Stimulated activated memory B cell treated with anti-CD40 and anti-IgM and Interleukin-4, amounts not matched to agents 10 μg/mL and 1 μg/mL and 100 μg/mL, for 72 hours (primary cell): ENCODE results near the gene BTBD9.

Experiments used
- ATAC-seq: fragments of 150-1000 bp; cut with Tn5 transposase; 2 replicates; pipeline ENCODE4 v1.10.0; 2021
- H3K27ac Mint-ChIP-seq: one replicate; pipeline ENCODE4 v1.8.0; 2022; ENCODE audit warnings: mild to moderate bottlenecking, mixed read lengths
- H3K27me3 Mint-ChIP-seq: one replicate; pipeline ENCODE4 v1.8.0; 2022; ENCODE audit warnings: mixed read lengths
- H3K36me3 Mint-ChIP-seq: one replicate; pipeline ENCODE4 v1.8.0; 2022; ENCODE audit warnings: mixed read lengths
- H3K4me1 Mint-ChIP-seq: one replicate; pipeline ENCODE4 v1.8.0; 2022; ENCODE audit warnings: mixed read lengths
- H3K4me3 Mint-ChIP-seq: one replicate; pipeline ENCODE4 v1.8.0; 2022; ENCODE audit warnings: mild to moderate bottlenecking, moderate library complexity, mixed read lengths
- H3K9me3 Mint-ChIP-seq: one replicate; pipeline ENCODE4 v1.8.0; 2022; ENCODE audit warnings: mixed read lengths

The BTBD9 gene

GRCh38 chr6:38524436-38525145 is 115.1 kb downstream of the BTBD9 start:
- Mint-ChIP-seq H3K27me3 (no peaks in the 10 kb centered on the region), H3K4me3 (no peak overlapping the region), H3K27ac (no peak overlapping the region)

GRCh38 chr6:38522322-38522721 is 117.4 kb downstream of the BTBD9 start:
- no peak overlapping the region for H3K4me3 Mint-ChIP-seq
- H3K9me3 Mint-ChIP-seq: peaks cover 5% of the 10 kb centered on the region
- H3K36me3 Mint-ChIP-seq: peaks cover 30% of the 10 kb centered on the region
- ATAC-seq: no peak
- H3K27ac Mint-ChIP-seq: no peak overlapping the region
- H3K4me1 Mint-ChIP-seq: peaks cover 7% of the 10 kb centered on the region
- H3K27me3 Mint-ChIP-seq: no peaks in the 10 kb centered on the region

More at GRCh38 chr6:38524436-38525145, 115.1 kb downstream of the BTBD9 start:
- peaks cover 51% of the 10 kb centered on the region for H3K36me3 Mint-ChIP-seq
- H3K9me3 Mint-ChIP-seq: peaks cover 5% of the 10 kb centered on the region
- H3K4me1 Mint-ChIP-seq: peaks cover 7% of the 10 kb centered on the region
- no peak for ATAC-seq

GRCh38 chr6:38518511-38519304 is 121.0 kb downstream of the BTBD9 start:
- Mint-ChIP-seq H3K9me3 (no peaks in the 10 kb centered on the region), H3K4me1 (peaks cover 11% of the 10 kb centered on the region), H3K27me3 (no peaks in the 10 kb centered on the region), H3K36me3 (peaks cover 6% of the 10 kb centered on the region), H3K4me3 (no peak overlapping the region), H3K27ac (no peak overlapping the region)
- no peak for ATAC-seq

GRCh38 chr6:38517005-38517404 is 122.7 kb downstream of the BTBD9 start:
- Mint-ChIP-seq H3K4me1 (peaks cover 7% of the 10 kb centered on the region), H3K9me3 (no peaks in the 10 kb centered on the region), H3K36me3 (no peaks in the 10 kb centered on the region), H3K27me3 (no peaks in the 10 kb centered on the region), H3K4me3 (no peak overlapping the region), H3K27ac (no peak overlapping the region)
- ATAC-seq: no peak

GRCh38 chr6:38514399-38514798 is 125.3 kb downstream of the BTBD9 start:
- Mint-ChIP-seq H3K9me3 (no peaks in the 10 kb centered on the region), H3K27ac (no peak overlapping the region), H3K36me3 (no peaks in the 10 kb centered on the region), H3K27me3 (no peaks in the 10 kb centered on the region), H3K4me3 (no peak overlapping the region), H3K4me1 (peaks cover 4% of the 10 kb centered on the region)
- no peak for ATAC-seq

GRCh38 chr6:38512211-38512610 is 127.5 kb downstream of the BTBD9 start:
- Mint-ChIP-seq H3K9me3 (no peaks in the 10 kb centered on the region), H3K4me3 (no peak overlapping the region), H3K27me3 (no peaks in the 10 kb centered on the region), H3K4me1 (peaks cover 4% of the 10 kb centered on the region), H3K27ac (no peak overlapping the region), H3K36me3 (no peaks in the 10 kb centered on the region)
- no peak for ATAC-seq

GRCh38 chr6:38510205-38510604 is 129.5 kb downstream of the BTBD9 start:
- no peak for ATAC-seq
- Mint-ChIP-seq H3K9me3 (no peaks in the 10 kb centered on the region), H3K4me3 (no peak overlapping the region), H3K4me1 (no peaks in the 10 kb centered on the region), H3K27ac (no peak overlapping the region), H3K27me3 (no peaks in the 10 kb centered on the region), H3K36me3 (no peaks in the 10 kb centered on the region)

GRCh38 chr6:38509713-38510112 is 130.0 kb downstream of the BTBD9 start:
- Mint-ChIP-seq H3K27ac (no peak overlapping the region), H3K9me3 (no peaks in the 10 kb centered on the region), H3K4me3 (no peak overlapping the region), H3K36me3 (no peaks in the 10 kb centered on the region), H3K4me1 (no peaks in the 10 kb centered on the region), H3K27me3 (no peaks in the 10 kb centered on the region)
- ATAC-seq: no peak

GRCh38 chr6:38508894-38509293 is 130.8 kb downstream of the BTBD9 start:
- no peaks in the 10 kb centered on the region for H3K9me3 Mint-ChIP-seq
- ATAC-seq: no peak
- H3K27me3 Mint-ChIP-seq: no peaks in the 10 kb centered on the region
- H3K27ac Mint-ChIP-seq: no peak overlapping the region
- no peaks in the 10 kb centered on the region for H3K36me3 Mint-ChIP-seq
- H3K4me1 Mint-ChIP-seq: no peaks in the 10 kb centered on the region
- no peak overlapping the region for H3K4me3 Mint-ChIP-seq

- Mint-ChIP-seq H3K4me1 (no peaks in the 10 kb centered on the region), H3K9me3 (no peaks in the 10 kb centered on the region), H3K27ac (no peak overlapping the region), H3K4me3 (no peak overlapping the region), H3K36me3 (no peaks in the 10 kb centered on the region), H3K27me3 (no peaks in the 10 kb centered on the region)
- no peak for ATAC-seq
Observed at GRCh38 chr6:38508286-38508685, 131.4 kb downstream of the BTBD9 start.

GRCh38 chr6:38507173-38507572 is 132.6 kb downstream of the BTBD9 start:
- H3K4me1 Mint-ChIP-seq: no peaks in the 10 kb centered on the region
- no peaks in the 10 kb centered on the region for H3K9me3 Mint-ChIP-seq
- no peaks in the 10 kb centered on the region for H3K27me3 Mint-ChIP-seq
- no peak overlapping the region for H3K27ac Mint-ChIP-seq
- no peak for ATAC-seq
- H3K4me3 Mint-ChIP-seq: no peak overlapping the region
- no peaks in the 10 kb centered on the region for H3K36me3 Mint-ChIP-seq

- H3K4me3 Mint-ChIP-seq: no peak overlapping the region
- H3K36me3 Mint-ChIP-seq: no peaks in the 10 kb centered on the region
- H3K27me3 Mint-ChIP-seq: no peaks in the 10 kb centered on the region
- no peak overlapping the region for H3K27ac Mint-ChIP-seq
- no peaks in the 10 kb centered on the region for H3K4me1 Mint-ChIP-seq
- H3K9me3 Mint-ChIP-seq: no peaks in the 10 kb centered on the region
- no peak for ATAC-seq
Observed at GRCh38 chr6:38505826-38506225, 133.9 kb downstream of the BTBD9 start.

- Mint-ChIP-seq H3K4me3 (no peak overlapping the region), H3K36me3 (no peaks in the 10 kb centered on the region)
- no peak for ATAC-seq
Observed at GRCh38 chr6:38504996-38505395, 134.7 kb downstream of the BTBD9 start.

GRCh38 chr6:38503960-38504682 is 135.6 kb downstream of the BTBD9 start:
- Mint-ChIP-seq H3K4me1 (no peaks in the 10 kb centered on the region), H3K36me3 (no peaks in the 10 kb centered on the region), H3K27me3 (no peaks in the 10 kb centered on the region), H3K27ac (no peak overlapping the region), H3K9me3 (no peaks in the 10 kb centered on the region), H3K4me3 (no peak overlapping the region)
- no peak for ATAC-seq

More at GRCh38 chr6:38504996-38505395, 134.7 kb downstream of the BTBD9 start:
- no peak overlapping the region for H3K27ac Mint-ChIP-seq
- no peaks in the 10 kb centered on the region for H3K4me1 Mint-ChIP-seq
- no peaks in the 10 kb centered on the region for H3K27me3 Mint-ChIP-seq
- H3K9me3 Mint-ChIP-seq: no peaks in the 10 kb centered on the region

- Mint-ChIP-seq H3K36me3 (no peaks in the 10 kb centered on the region), H3K4me1 (no peaks in the 10 kb centered on the region), H3K9me3 (no peaks in the 10 kb centered on the region), H3K27ac (no peak overlapping the region), H3K4me3 (no peak overlapping the region), H3K27me3 (no peaks in the 10 kb centered on the region)
- ATAC-seq: no peak
Observed at GRCh38 chr6:38503032-38503773, 136.5 kb downstream of the BTBD9 start.
